ENCODE results near the gene ATM.

DNA sequence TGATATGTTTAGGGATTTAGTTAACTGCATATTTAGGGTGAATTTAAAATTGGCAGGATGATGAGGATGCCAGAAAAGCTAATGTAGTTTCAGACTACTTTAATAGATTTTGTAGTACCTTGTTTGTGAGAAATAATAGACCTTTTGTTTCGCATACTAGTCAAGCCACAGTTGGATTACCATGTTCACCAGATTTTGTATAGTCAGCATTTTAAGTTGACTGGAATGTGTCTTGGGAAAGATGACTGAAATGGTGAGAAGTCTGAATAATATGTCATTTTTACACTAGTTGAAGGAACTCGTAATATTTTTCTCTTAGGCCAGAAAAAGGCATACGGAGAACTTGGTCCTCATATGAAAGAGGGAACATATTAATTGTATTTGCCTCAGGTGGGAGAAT, 23.4 kb downstream of the ATM start:
- TF ChIP-seq, protein P1, sequence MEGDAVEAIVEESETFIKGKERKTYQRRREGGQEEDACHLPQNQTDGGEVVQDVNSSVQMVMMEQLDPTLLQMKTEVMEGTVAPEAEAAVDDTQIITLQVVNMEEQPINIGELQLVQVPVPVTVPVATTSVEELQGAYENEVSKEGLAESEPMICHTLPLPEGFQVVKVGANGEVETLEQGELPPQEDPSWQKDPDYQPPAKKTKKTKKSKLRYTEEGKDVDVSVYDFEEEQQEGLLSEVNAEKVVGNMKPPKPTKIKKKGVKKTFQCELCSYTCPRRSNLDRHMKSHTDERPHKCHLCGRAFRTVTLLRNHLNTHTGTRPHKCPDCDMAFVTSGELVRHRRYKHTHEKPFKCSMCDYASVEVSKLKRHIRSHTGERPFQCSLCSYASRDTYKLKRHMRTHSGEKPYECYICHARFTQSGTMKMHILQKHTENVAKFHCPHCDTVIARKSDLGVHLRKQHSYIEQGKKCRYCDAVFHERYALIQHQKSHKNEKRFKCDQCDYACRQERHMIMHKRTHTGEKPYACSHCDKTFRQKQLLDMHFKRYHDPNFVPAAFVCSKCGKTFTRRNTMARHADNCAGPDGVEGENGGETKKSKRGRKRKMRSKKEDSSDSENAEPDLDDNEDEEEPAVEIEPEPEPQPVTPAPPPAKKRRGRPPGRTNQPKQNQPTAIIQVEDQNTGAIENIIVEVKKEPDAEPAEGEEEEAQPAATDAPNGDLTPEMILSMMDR (IDR thresholded peaks at IDR 0.05), result no peak
- TF ChIP-seq POLR2A (IDR thresholded peaks at IDR 0.05) (no peak), POLR2AphosphoS5 (IDR thresholded peaks at IDR 0.05) (no peak)
